Measurements from ENCODE around the gene CCDC197.

Gene CCDC197

GRCh38 chr14:93997082-93997481, at the start of gene CCDC197:
Gene CCDC197 (plus strand): TSS chr14:93997301. CDS start chr14:93998132, 831 bp downstream.
- DNase-seq (ENCODE audit: extremely low spot score) = no peak
- TF ChIP-seq, protein P1, sequence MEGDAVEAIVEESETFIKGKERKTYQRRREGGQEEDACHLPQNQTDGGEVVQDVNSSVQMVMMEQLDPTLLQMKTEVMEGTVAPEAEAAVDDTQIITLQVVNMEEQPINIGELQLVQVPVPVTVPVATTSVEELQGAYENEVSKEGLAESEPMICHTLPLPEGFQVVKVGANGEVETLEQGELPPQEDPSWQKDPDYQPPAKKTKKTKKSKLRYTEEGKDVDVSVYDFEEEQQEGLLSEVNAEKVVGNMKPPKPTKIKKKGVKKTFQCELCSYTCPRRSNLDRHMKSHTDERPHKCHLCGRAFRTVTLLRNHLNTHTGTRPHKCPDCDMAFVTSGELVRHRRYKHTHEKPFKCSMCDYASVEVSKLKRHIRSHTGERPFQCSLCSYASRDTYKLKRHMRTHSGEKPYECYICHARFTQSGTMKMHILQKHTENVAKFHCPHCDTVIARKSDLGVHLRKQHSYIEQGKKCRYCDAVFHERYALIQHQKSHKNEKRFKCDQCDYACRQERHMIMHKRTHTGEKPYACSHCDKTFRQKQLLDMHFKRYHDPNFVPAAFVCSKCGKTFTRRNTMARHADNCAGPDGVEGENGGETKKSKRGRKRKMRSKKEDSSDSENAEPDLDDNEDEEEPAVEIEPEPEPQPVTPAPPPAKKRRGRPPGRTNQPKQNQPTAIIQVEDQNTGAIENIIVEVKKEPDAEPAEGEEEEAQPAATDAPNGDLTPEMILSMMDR (IDR thresholded peaks at IDR 0.05; ENCODE audit: control extremely low read depth, extremely low read depth, low read depth, missing control alignments) = no peak
- ChIA-PET CTCF (interaction anchor here (1.1 to 17.4 kb wide), 5 partner anchors 16 to 55 kb away, joined by 4 to 664 read pairs (median 90); partner anchors contain the start of gene ASB2), POLR2A (interaction anchor here (0.6 kb wide), 1 partner anchor 34 kb away, joined by 3 read pairs; no protein-coding TSS in a partner anchor)

- POLR2A ChIA-PET = no interaction called here
- CTCF ChIA-PET = interaction anchor here (6.4 to 24.2 kb wide), 3 partner anchors 10 to 48 kb away, joined by 53 to 664 read pairs (median 119); partner anchors contain the start of genes ASB2 and CCDC197
These were observed 47.5 kb upstream of the CCDC197 start for GRCh38 chr14:93949511-93950075.

GRCh38 chr14:93950948-93951634, 46.0 kb upstream of the CCDC197 start:
- TF ChIP-seq, protein P1 (IDR thresholded peaks at IDR 0.05; ENCODE audit: control extremely low read depth, extremely low read depth, low read depth, missing control alignments) = no peak
- ChIA-PET POLR2A (interaction anchor here (0.5 to 0.9 kb wide), 2 partner anchors 11 to 780 kb away, joined by 3 read pairs; no protein-coding TSS in a partner anchor), CTCF (interaction anchor here (1.4 to 24.2 kb wide), 6 partner anchors 12 to 85 kb away, joined by 3 to 664 read pairs (median 32); partner anchors contain the start of genes ASB2 and CCDC197)
- no peak for DNase-seq (ENCODE audit: extremely low spot score)

More at GRCh38 chr14:93949511-93950075, 47.5 kb upstream of the CCDC197 start:
- TF ChIP-seq, protein P1 (IDR thresholded peaks at IDR 0.05; ENCODE audit: control extremely low read depth, extremely low read depth, low read depth, missing control alignments) = no peak
- no peak for DNase-seq (ENCODE audit: extremely low spot score)

DNA sequence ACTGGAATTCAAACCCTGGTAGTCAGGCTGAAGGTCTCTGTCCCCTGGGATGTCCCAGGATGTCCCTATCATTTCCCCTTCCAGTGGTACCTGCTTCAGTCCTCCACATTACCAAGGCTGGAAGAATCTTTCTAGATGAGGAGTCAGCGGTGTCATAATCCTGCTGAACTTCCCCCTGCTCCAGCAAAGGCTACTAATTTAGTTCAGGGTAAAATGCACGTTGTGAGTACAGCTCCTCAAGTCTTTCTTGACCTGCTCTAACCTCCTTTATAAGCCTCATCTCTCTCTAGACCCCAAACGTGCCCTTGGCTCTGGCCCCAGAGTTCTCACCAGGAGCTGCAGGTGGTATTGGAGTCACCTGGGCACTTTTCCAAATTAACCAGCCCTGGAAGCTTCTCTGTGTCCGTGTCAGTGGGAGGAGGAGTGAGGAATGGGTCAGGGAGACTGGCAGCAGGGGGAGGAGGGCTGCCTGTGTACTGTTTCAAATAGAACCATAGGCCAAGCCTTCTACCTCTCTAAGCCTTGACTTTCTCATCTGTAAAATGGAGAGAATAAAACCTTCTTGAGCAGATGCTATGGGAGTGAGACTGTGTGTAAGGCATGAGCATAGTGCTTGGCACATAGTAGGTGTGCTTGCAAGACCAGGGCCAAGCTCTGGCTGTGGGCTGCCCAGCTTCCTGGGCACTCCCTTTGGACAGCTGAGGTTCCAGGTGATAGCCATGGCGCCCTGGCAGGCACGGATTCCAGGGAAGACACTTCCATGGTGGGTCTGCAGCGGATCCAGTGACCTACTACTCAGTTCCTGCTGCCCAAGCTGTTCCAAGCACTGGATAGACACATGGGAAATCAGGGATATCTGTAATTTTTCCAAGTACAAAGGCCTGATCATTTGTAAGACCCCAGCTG, 45.2 kb upstream of the CCDC197 start:
- TF ChIP-seq, protein P1 (IDR thresholded peaks at IDR 0.05; ENCODE audit: control extremely low read depth, extremely low read depth, low read depth, missing control alignments) = no peak
- CTCF ChIA-PET = interaction anchor here (1.4 to 24.2 kb wide), 7 partner anchors 12 to 84 kb away, joined by 3 to 664 read pairs (median 10); partner anchors contain the start of genes ASB2 and CCDC197
- POLR2A ChIA-PET = interaction anchor here (0.5 to 1.6 kb wide), 3 partner anchors 10 to 781 kb away, joined by 3 to 5 read pairs (median 3); no protein-coding TSS in a partner anchor
- DNase-seq (ENCODE audit: extremely low spot score) = no peak

DNA sequence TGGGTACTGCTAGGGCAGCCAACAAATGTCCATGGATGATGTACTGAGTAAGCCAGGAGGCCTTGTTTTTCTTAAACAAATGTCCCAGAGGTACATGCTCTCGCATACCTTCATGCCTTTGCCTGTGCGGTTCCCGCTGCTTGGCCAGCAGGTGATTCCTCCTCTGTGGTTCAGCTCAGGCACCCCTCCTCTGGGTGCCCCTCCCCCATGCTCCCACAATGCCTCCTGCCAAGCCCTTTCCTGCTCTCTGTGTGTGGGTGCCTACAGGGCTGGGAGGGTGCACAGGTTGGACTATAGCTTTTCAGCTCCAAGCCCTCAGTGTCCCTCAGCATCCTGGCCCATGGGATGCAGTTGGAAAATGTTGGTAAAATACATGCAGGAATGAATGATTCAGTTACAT, 44.3 kb upstream of the CCDC197 start:
- ChIA-PET POLR2A (interaction anchor here (1.6 kb wide), 1 partner anchor 21 kb away, joined by 5 read pairs; no protein-coding TSS in a partner anchor), CTCF (interaction anchor here (1.4 to 24.2 kb wide), 7 partner anchors 8 to 83 kb away, joined by 3 to 664 read pairs (median 10); partner anchors contain the start of genes ASB2 and CCDC197)
- TF ChIP-seq, protein P1 (IDR thresholded peaks at IDR 0.05; ENCODE audit: control extremely low read depth, extremely low read depth, low read depth, missing control alignments) = no peak
- DNase-seq (ENCODE audit: extremely low spot score) = no peak
